GM12875 (cell line): ENCODE measurements around the gene RXFP1.

Experiments used
- H3K4me3 ChIP-seq: one replicate; pipeline ENCODE4 v1.5.1; 2011; ENCODE audit warnings: low read depth, low read length, control low read depth
- CTCF ChIP-seq: IDR thresholded peaks from 2 replicates; pipeline ENCODE4 v1.5.1; 2011; ENCODE audit warnings: low read depth, mild to moderate bottlenecking, control low read depth, inconsistent platforms, low read length, moderate library complexity, borderline replicate concordance; ENCODE audit not compliant: insufficient read depth

The RXFP1 gene

GRCh38 chr4:158540125-158540907 lies 18.6 kb downstream of the RXFP1 start:
- H3K4me3 ChIP-seq: no peak overlapping the region
- TF ChIP-seq CTCF: no peak

- H3K4me3 ChIP-seq: no peak overlapping the region
- no peak for TF ChIP-seq CTCF
Observed at GRCh38 chr4:158541506-158541905, 19.8 kb downstream of the RXFP1 start.

- TF ChIP-seq CTCF: no peak
- H3K4me3 ChIP-seq: no peak overlapping the region
Observed at GRCh38 chr4:158543191-158543590, 21.5 kb downstream of the RXFP1 start.

GRCh38 chr4:158544141-158544540 lies 22.5 kb downstream of the RXFP1 start:
- no peak for TF ChIP-seq CTCF
- no peak overlapping the region for H3K4me3 ChIP-seq

GRCh38 chr4:158553364-158553763 lies 31.7 kb downstream of the RXFP1 start:
- TF ChIP-seq CTCF: no peak

GRCh38 chr4:158560284-158560683 lies 38.6 kb downstream of the RXFP1 start:
- no peak overlapping the region for H3K4me3 ChIP-seq
- TF ChIP-seq CTCF: no peak

More at GRCh38 chr4:158553364-158553763, 31.7 kb downstream of the RXFP1 start:
- H3K4me3 ChIP-seq: no peak overlapping the region

GRCh38 chr4:158566860-158567259 lies 45.2 kb downstream of the RXFP1 start:
- no peak for TF ChIP-seq CTCF
- no peak overlapping the region for H3K4me3 ChIP-seq
